Heart left ventricle (tissue), 16 donors: ENCODE results near the gene HSPA14. TPM values are rescaled to one million over a fixed set of nuclear protein-coding genes. Genes with fewer than 3 reads are reported as not detected.
"Not testable (repeated sequence)": the region's sequence is repeated elsewhere in the genome, so short reads cannot be mapped to it uniquely, and the experiment has no call there.

Source experiments
- ATAC-seq, 4 donors: fragments of 200-7000 bp; cut with Tn5 transposase; one replicate each; pipeline ENCODE4 v1.9.1; 2020 to 2022; ENCODE audit warnings: moderate library complexity in 4 of 4, mild to moderate bottlenecking in 3 of 4, moderate number of reproducible peaks in 1 of 4
- DNase-seq, 5 donors: peaks; one replicate each; pipeline ENCODE4 v3.0.0-alpha.2; 2020
- H3K27ac ChIP-seq, 12 donors: fragments of 200-600 bp; sonication (generic) in 4 of 12; one replicate each; pipeline versions ENCODE4 v1.5.0 to v1.8.0; 2016 to 2022; ENCODE audit warnings: mild to moderate bottlenecking in 2 of 12
- H3K27me3 ChIP-seq, 9 donors: fragments of 200-600 bp; sonication (generic) in 2 of 9; one replicate each; pipeline versions ENCODE4 v1.5.1 to v1.8.0; 2016 to 2022; ENCODE audit warnings: mild to moderate bottlenecking in 3 of 9
- H3K36me3 ChIP-seq, 9 donors: fragments of 200-600 bp; sonication (generic) in 2 of 9; one replicate each; pipeline versions ENCODE4 v1.5.0 to v1.8.0; 2018 to 2022; ENCODE audit warnings: mild to moderate bottlenecking in 2 of 9
- H3K4me1 ChIP-seq, 12 donors: fragments of 200-600 bp; sonication (generic) in 4 of 12; one replicate each; pipeline versions ENCODE4 v1.5.0 to v1.8.0; 2016 to 2022; ENCODE audit warnings: mild to moderate bottlenecking in 3 of 12
- H3K4me3 ChIP-seq, 12 donors: fragments of 200-600 bp; sonication (generic) in 4 of 12; one replicate each; pipeline versions ENCODE4 v1.5.0 to v1.8.0; 2017 to 2022; ENCODE audit warnings: mild to moderate bottlenecking in 9 of 12, moderate library complexity in 4 of 12
- H3K9me3 ChIP-seq, 12 donors: fragments of 200-600 bp; sonication (generic) in 4 of 12; one replicate each; pipeline versions ENCODE4 v1.5.0 to v1.8.0; 2016 to 2022; ENCODE audit warnings: mild to moderate bottlenecking in 1 of 12
- CTCF ChIP-seq, 12 donors: fragments of 200-600 bp; sonication (generic) in 4 of 12; IDR thresholded peaks; one replicate each; pipeline versions ENCODE4 v1.5.0 to v1.8.0; 2018 to 2022; ENCODE audit warnings: antibody characterized with exemption in 12 of 12, mild to moderate bottlenecking in 5 of 12
- POLR2A ChIP-seq, 2 donors: fragments of 450-650 bp; IDR thresholded peaks; one replicate each; pipeline ENCODE4 v1.6.1; 2017; ENCODE audit warnings: antibody characterized with exemption in 2 of 2, mild to moderate bottlenecking in 2 of 2, moderate library complexity in 2 of 2
- WGBS, 4 donors: extraction: QIAGEN DNeasy Blood & Tissue Kit in 2 of 4; methylation state at CpG; one replicate each; pipeline versions ENCODE4 v1.1.5 to v1.1.7; 2013 to 2018; 5-methylcytosine and 5-hydroxymethylcytosine counted together
- intact Hi-C, 10 donors: fragments of 100-400 bp; cut with DNase I; formaldehyde crosslinking; loops; one replicate each; pipeline versions ENCODE4 v1.11.1 to v1.14.2; 2022
- polyA plus RNA-seq, 2 donors: library from polyadenylated mRNA; stranded (reverse); fragments of 200-250 nt; gene quantifications; one replicate each; pipeline ENCODE4 v1.2.3, GENCODE V29; 2013
- total RNA-seq, 9 donors: library from RNA; depleted of rRNA in 2 of 9; stranded (reverse); fragments of >200 nt in 2 of 9; fragmentation: NEBNext Ultra II Directional in 3 of 9; extraction: Animal tissue kit (Norgen Biotek cat#: 25700) in 3 of 9; gene quantifications; one replicate each; pipeline versions ENCODE4 v1.1.0 to v1.2.4, GENCODE V29; 2016 to 2023
- donor health status: ischemic (EF 13 %, LVEDD 7.1; RV severe dilation, severe dysfunction).
- donor health status: healthy with polysubstance abuse.
- donor health status: DM: no; HTN: yes; CAD: no.
- donor health status: DM: no; HTN: no; CAD: no.
- donor health status: ischemic (EF 25% LVEDD 6.9; RV normal size, moderate dysfunction).
- donor health status: ischemic (EF 25% LVEDD 5.7; RV mildly dilated, moderate dysfunction).
- donor health status: healthy.
- donor health status: DM: yes; HTN: yes; CAD: no.
- donor health status: ischemic (EF 35%, LVEDD 5.7; RV mildly dilated, moderate dysfunction).
- donor health status: nonischemic (EF 11% LVEDD 7.7; RV severe dilation, severe dysfunction).
- donor health status: DM: yes; HTN: yes; CAD: no.
- donor health status: PGD.
- donor health status: ischemic (EF 29% LVEDD 5.4; RV normal size, mild dysfunction).
- donor health status: nonischemic (EF 23%, LVEDD 6.1; RV moderate dilation, normal function).

The HSPA14 gene
- total and polyA plus RNA-seq, 11 donors = 6.2 to 16.9 (median 8.3) TPM

- DNase-seq (no peak), ATAC-seq (no peak)
- Histone ChIP-seq H3K36me3 (peaks cover 0 to 81% (median 60%) of the 10 kb centered on the region in 9 donors), H3K27ac (no peak overlapping the region), H3K4me1 (no peaks in the 10 kb centered on the region), H3K9me3 (peaks cover 0 to 3% (median 0%) of the 10 kb centered on the region in 12 donors), H3K4me3 (no peak overlapping the region), H3K27me3 (no peaks in the 10 kb centered on the region)
- TF ChIP-seq CTCF (IDR thresholded peaks at IDR 0.05) (no peak), POLR2A (IDR thresholded peaks at IDR 0.05) (no peak)
- intact Hi-C loops = no loop called here
- 94 to 100% (median 98%) methylated on average over 2 of the region's 2 CpGs for WGBS, 4 donors
These were observed 68.7 kb downstream of the HSPA14 start for GRCh38 chr10:14906765-14907164.

DNA sequence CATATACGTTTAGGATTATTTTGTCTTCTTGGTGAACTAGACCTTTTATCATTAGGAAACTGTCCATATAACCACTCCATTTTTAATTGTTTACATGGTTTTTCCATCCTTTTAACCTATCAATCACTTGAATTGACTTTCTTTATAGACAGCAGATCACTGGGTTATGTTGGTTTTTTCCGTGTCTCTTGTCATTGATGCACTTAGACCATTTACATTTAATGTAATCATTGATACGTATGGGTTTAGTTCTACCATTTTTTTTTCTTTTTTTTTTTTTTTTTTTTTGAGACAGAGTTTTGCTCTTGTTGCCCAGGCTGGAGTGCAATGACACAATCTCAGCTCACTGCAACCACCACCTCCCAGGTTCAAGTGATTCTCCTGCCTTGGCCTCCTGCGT is 69.5 kb downstream of the HSPA14 start:
- WGBS, 4 donors = 97 to 100% (median 98%) methylated on average over 4 of the region's 4 CpGs
- H3K4me3 ChIP-seq, H3K27ac ChIP-seq, DNase-seq, ATAC-seq, H3K9me3 ChIP-seq, intact Hi-C loops, H3K27me3 ChIP-seq, H3K4me1 ChIP-seq: not testable (repeated sequence)
- H3K36me3 ChIP-seq = peaks cover 0 to 78% (median 59%) of the 10 kb centered on the region in 9 donors

DNA sequence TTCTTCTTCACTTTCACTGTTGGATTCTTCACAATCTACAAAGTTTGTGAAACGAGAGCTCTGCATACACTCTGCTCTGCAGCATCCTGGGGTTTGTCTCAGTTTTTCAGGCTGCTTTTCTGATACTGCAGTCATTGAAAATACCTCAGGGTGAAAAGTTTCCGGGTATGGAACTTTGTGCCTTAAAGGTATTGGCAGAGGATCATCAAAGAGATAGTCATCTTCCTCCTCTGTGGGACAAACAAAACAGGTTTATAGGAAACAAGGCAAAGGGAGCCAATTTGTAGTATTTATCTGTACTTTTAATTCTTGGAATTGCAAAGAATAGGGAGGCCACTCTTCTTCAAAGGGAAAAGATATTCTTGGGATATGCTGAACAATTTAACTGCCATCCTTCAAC is 71.0 kb downstream of the HSPA14 start:
- intact Hi-C loops = no loop called here
- Histone ChIP-seq H3K27ac (no peak overlapping the region), H3K27me3 (no peaks in the 10 kb centered on the region), H3K4me1 (no peaks in the 10 kb centered on the region), H3K4me3 (no peak overlapping the region), H3K36me3 (peaks cover 0 to 87% (median 71%) of the 10 kb centered on the region in 9 donors), H3K9me3 (peaks cover 0 to 3% (median 0%) of the 10 kb centered on the region in 12 donors)
- TF ChIP-seq POLR2A (IDR thresholded peaks at IDR 0.05) = no peak
- no peak for TF ChIP-seq CTCF (IDR thresholded peaks at IDR 0.05)
- no peak for DNase-seq
- no peak for ATAC-seq
- 77 to 96% (median 88%) methylated on average over 2 of the region's 2 CpGs for WGBS, 4 donors

- ATAC-seq (no peak), DNase-seq (no peak)
- TF ChIP-seq CTCF (IDR thresholded peaks at IDR 0.05) (no peak), POLR2A (IDR thresholded peaks at IDR 0.05) (no peak)
- peaks cover 0 to 90% (median 74%) of the 10 kb centered on the region in 9 donors for H3K36me3 ChIP-seq
- intact Hi-C loops = no loop called here
- peaks cover 0 to 3% (median 0%) of the 10 kb centered on the region in 12 donors for H3K9me3 ChIP-seq
- no peak overlapping the region for H3K4me3 ChIP-seq
- peaks cover 0 to 5% (median 0%) of the 10 kb centered on the region in 12 donors for H3K4me1 ChIP-seq
- no peak overlapping the region for H3K27ac ChIP-seq
- 94 to 96% (median 96%) methylated on average over 4 of the region's 4 CpGs for WGBS, 4 donors
- H3K27me3 ChIP-seq = no peaks in the 10 kb centered on the region
These were observed 72.8 kb downstream of the HSPA14 start for GRCh38 chr10:14910953-14911352.

GRCh38 chr10:14911801-14912200 is 73.7 kb downstream of the HSPA14 start:
- Histone ChIP-seq H3K4me3 (no peak overlapping the region), H3K9me3 (peaks cover 0 to 12% (median 6%) of the 10 kb centered on the region in 12 donors), H3K27ac (no peak overlapping the region), H3K4me1 (peaks cover 0 to 5% (median 0%) of the 10 kb centered on the region in 12 donors), H3K27me3 (no peaks in the 10 kb centered on the region), H3K36me3 (peaks cover 0 to 90% (median 68%) of the 10 kb centered on the region in 9 donors)
- ATAC-seq = no peak
- TF ChIP-seq CTCF (IDR thresholded peaks at IDR 0.05) (no peak), POLR2A (IDR thresholded peaks at IDR 0.05) (no peak)
- WGBS, 4 donors = 82 to 97% (median 94%) methylated on average over 3 of the region's 3 CpGs
- DNase-seq = no peak
- intact Hi-C loops = no loop called here
